Measurements from ENCODE around the gene ZHX3. TPM values are rescaled to one million over a fixed set of nuclear protein-coding genes. Genes with fewer than 3 reads are reported as not detected.

ZHX3 gene
- total and polyA plus RNA-seq, 2 donors (not counting 1 experiment from before 2014, with no cell fraction given): 27.7 to 28.0 TPM

- Histone ChIP-seq H3K36me3 (ENCODE audit: control insufficient read depth, insufficient read depth, low read length) (peaks cover 33% of the 10 kb centered on the region), H3K27me3 (ENCODE audit: control insufficient read depth, insufficient read depth, low read length) (no peaks in the 10 kb centered on the region), H3K4me3 (replicated peaks in 1 of 4; ENCODE audit: control extremely low read depth in 1 of 4, insufficient read depth in 1 of 4, low read depth in 3 of 4, low read length in 4 of 4) (no peak overlapping the region), H3K4me2 (ENCODE audit: extremely low read depth, insufficient read depth, low read length) (no peak overlapping the region), H3K9me3 (ENCODE audit: control insufficient read depth, insufficient read depth, low read depth, low read length) (no peaks in the 10 kb centered on the region), H4K20me1 (ENCODE audit: control insufficient read depth, extremely low read depth, insufficient read depth, low read length) (no peaks in the 10 kb centered on the region), H3K9ac (ENCODE audit: insufficient read depth, low read length) (no peak overlapping the region), H3K4me1 (ENCODE audit: control insufficient read depth, extremely low read depth, insufficient read depth, low read length) (no peaks in the 10 kb centered on the region), H3K79me2 (ENCODE audit: control insufficient read depth, insufficient read depth, low read length) (peaks cover 5% of the 10 kb centered on the region), H3K27ac (ENCODE audit: insufficient read depth, low read length) (no peak overlapping the region), H2AFZ (ENCODE audit: low read length) (no peak overlapping the region)
- TF ChIP-seq EZH2 (IDR thresholded peaks at IDR 0.05; ENCODE audit: low read length, missing control alignments) (no peak), CTCF (conservative IDR thresholded peaks at IDR 0.05 in 1 of 2, IDR thresholded peaks at IDR 0.05 in 1 of 2; ENCODE audit: low read depth in 1 of 2, low read length in 2 of 2) (no peak)
- no peak for DNase-seq (ENCODE audit: low read depth in 2 of 2)
Measured at GRCh38 chr20:41161886-41162285, 155.6 kb downstream of the ZHX3 start.

- peaks cover 14% of the 10 kb centered on the region for H3K79me2 ChIP-seq (ENCODE audit: control insufficient read depth, insufficient read depth, low read length)
Measured at GRCh38 chr20:41160686-41161085, 156.8 kb downstream of the ZHX3 start.

DNA sequence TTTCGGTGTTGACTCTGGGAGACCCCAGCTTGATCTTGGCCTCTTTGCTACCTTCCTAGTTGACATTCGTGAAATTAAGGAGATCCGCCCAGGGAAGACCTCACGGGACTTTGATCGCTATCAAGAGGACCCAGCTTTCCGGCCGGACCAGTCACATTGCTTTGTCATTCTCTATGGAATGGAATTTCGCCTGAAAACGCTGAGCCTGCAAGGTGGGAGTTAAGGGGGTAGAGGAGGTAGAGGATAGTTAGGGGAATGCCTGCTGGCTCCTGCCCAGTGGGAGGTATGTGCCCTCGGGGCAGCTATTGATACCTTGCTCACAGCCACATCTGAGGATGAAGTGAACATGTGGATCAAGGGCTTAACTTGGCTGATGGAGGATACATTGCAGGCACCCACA lies 158.0 kb downstream of the ZHX3 start:
- TF ChIP-seq EZH2 (IDR thresholded peaks at IDR 0.05; ENCODE audit: low read length, missing control alignments): no peak
- TF ChIP-seq CTCF (conservative IDR thresholded peaks at IDR 0.05 in 1 of 2, IDR thresholded peaks at IDR 0.05 in 1 of 2; ENCODE audit: low read depth in 1 of 2, low read length in 2 of 2): no peak
- H2AFZ ChIP-seq (ENCODE audit: low read length): no peak overlapping the region
- H3K4me3 ChIP-seq (replicated peaks in 1 of 4; ENCODE audit: control extremely low read depth in 1 of 4, insufficient read depth in 1 of 4, low read depth in 3 of 4, low read length in 4 of 4): no peak overlapping the region
- H3K27ac ChIP-seq (ENCODE audit: insufficient read depth, low read length): no peak overlapping the region
- H3K4me2 ChIP-seq (ENCODE audit: extremely low read depth, insufficient read depth, low read length): no peak overlapping the region
- H3K79me2 ChIP-seq (ENCODE audit: control insufficient read depth, insufficient read depth, low read length): peaks cover 22% of the 10 kb centered on the region
- H3K9ac ChIP-seq (ENCODE audit: insufficient read depth, low read length): no peak overlapping the region
- no peaks in the 10 kb centered on the region for H3K27me3 ChIP-seq (ENCODE audit: control insufficient read depth, insufficient read depth, low read length)
- peaks cover 1% of the 10 kb centered on the region for H4K20me1 ChIP-seq (ENCODE audit: control insufficient read depth, extremely low read depth, insufficient read depth, low read length)
- peaks cover 17% of the 10 kb centered on the region for H3K36me3 ChIP-seq (ENCODE audit: control insufficient read depth, insufficient read depth, low read length)
- DNase-seq (ENCODE audit: low read depth in 2 of 2): no peak
- no peaks in the 10 kb centered on the region for H3K9me3 ChIP-seq (ENCODE audit: control insufficient read depth, insufficient read depth, low read depth, low read length)
- H3K4me1 ChIP-seq (ENCODE audit: control insufficient read depth, extremely low read depth, insufficient read depth, low read length): no peaks in the 10 kb centered on the region

More at GRCh38 chr20:41160686-41161085, 156.8 kb downstream of the ZHX3 start:
- Histone ChIP-seq H3K4me2 (ENCODE audit: extremely low read depth, insufficient read depth, low read length) (no peak overlapping the region), H3K9ac (ENCODE audit: insufficient read depth, low read length) (peak overlapping the region; percentile 5), H3K36me3 (ENCODE audit: control insufficient read depth, insufficient read depth, low read length) (peaks cover 23% of the 10 kb centered on the region), H4K20me1 (ENCODE audit: control insufficient read depth, extremely low read depth, insufficient read depth, low read length) (peaks cover 1% of the 10 kb centered on the region), H3K27me3 (ENCODE audit: control insufficient read depth, insufficient read depth, low read length) (no peaks in the 10 kb centered on the region), H3K9me3 (ENCODE audit: control insufficient read depth, insufficient read depth, low read depth, low read length) (no peaks in the 10 kb centered on the region), H3K4me3 (replicated peaks in 1 of 4; ENCODE audit: control extremely low read depth in 1 of 4, insufficient read depth in 1 of 4, low read depth in 3 of 4, low read length in 4 of 4) (no peak overlapping the region), H2AFZ (ENCODE audit: low read length) (no peak overlapping the region), H3K4me1 (ENCODE audit: control insufficient read depth, extremely low read depth, insufficient read depth, low read length) (no peaks in the 10 kb centered on the region), H3K27ac (ENCODE audit: insufficient read depth, low read length) (no peak overlapping the region)
- DNase-seq (ENCODE audit: low read depth in 2 of 2): no peak
- no peak for TF ChIP-seq CTCF (conservative IDR thresholded peaks at IDR 0.05 in 1 of 2, IDR thresholded peaks at IDR 0.05 in 1 of 2; ENCODE audit: low read depth in 1 of 2, low read length in 2 of 2)
- no peak for TF ChIP-seq EZH2 (IDR thresholded peaks at IDR 0.05; ENCODE audit: low read length, missing control alignments)
